GM19372 (cell line): Measurements from ENCODE around the gene DSTYK.
A peak's percentile ranks its signal among the peaks of the same experiment; 100 is the strongest.

ENCODE experiments used
- ATAC-seq: cut with Tn5 transposase; IDR thresholded peaks from one replicate; pipeline ENCODE4 v1.9.1; 2021; ENCODE audit warnings: mild to moderate bottlenecking, low read depth, moderate library complexity; ENCODE audit not compliant: unreplicated experiment

The DSTYK gene

DNA sequence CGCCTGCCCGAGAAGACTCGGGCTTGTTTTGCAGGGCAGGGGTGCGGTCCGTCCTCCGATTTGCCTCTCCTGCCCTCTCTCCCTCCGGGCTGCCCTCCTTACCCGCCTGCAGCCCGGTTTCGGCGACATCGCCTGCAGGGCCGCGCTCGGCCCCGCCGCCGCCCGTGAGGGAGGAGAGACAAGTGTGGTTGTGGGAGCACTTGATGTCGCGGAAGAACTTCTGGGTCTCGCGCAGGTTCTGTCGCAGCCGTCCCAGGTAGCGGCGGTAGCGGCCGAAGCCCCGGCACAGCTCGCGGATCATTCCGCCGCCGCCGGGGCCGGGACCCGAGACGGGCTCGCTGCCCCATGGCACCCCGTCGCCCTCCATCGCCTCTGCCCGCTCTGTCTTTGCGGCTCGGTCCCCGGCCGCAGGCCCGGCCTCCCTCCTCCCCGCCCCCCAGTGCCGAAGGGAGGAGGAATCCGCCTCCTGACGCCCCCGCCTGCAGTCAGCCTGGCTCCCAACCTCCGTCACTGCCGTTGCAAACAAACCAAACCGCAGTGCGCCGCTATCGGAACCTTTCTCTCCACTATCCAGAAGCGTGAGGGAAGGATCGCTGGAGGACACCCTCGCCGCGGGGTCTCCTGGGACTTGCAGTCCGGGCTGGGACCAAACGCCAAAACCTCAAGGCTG is at the start of gene DSTYK:
TSS of gene DSTYK (minus strand) at position 534 of the 670 bp plus-strand sequence. CDS start at position 367, 167 bp downstream.
- peak; percentile 68 for ATAC-seq

- no peak for ATAC-seq
Measured at GRCh38 chr1:205259998-205260397, 48.5 kb upstream of the DSTYK start.

- no peak for ATAC-seq
Measured at GRCh38 chr1:205259324-205259832, 47.9 kb upstream of the DSTYK start.

- no peak for ATAC-seq
Measured at GRCh38 chr1:205258719-205259118, 47.2 kb upstream of the DSTYK start.

DNA sequence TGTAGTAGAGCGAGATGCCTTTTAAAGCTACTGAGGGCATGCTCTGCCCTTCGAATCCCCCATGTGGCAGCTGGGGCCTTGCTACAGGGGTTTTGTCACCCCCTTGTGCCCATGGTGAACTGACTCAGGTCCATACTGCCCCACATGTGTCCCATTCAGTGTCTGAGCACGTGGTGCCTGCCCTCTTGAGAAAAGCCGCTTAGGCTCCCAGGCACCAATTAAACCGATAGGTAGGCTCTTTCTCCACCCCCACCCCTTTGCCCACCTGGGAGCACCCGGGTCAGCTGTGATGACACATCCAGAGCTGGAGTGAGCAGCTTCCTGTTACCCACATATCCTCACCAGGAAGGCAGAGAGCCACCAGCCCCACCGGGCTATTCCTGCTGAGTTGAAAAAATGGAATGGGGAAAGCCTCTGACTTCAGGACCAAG is 46.8 kb upstream of the DSTYK start:
- no peak for ATAC-seq

- no peak for ATAC-seq
Measured at GRCh38 chr1:205257735-205258134, 46.2 kb upstream of the DSTYK start.

- no peak for ATAC-seq
Measured at GRCh38 chr1:205256951-205257625, 45.6 kb upstream of the DSTYK start.

GRCh38 chr1:205255941-205256780 is 44.7 kb upstream of the DSTYK start:
- ATAC-seq: peak; percentile 67

GRCh38 chr1:205251576-205251975 is 40.1 kb upstream of the DSTYK start:
- ATAC-seq: no peak

DNA sequence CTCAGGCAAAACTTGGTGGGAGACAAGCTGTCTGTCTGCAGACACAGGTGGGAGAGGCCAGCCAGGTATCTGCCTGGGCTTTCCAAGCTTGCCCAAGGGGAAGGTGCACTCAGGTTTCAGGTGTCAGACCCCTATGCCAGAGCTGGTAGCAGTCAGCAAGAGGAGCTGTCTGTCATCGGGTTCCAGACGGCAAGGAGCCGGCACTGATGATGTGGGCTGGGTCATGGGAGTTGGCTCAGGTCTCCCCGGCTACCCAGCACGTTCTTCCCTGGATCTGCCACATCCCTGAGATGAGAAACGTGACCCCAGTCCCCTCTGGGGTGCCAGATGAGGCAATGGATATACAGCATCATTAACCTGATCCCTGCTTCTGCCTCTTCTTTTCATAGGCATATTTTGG is 39.2 kb upstream of the DSTYK start:
- no peak for ATAC-seq

GRCh38 chr1:205249651-205250050 is 38.1 kb upstream of the DSTYK start:
- no peak for ATAC-seq

- ATAC-seq: no peak
Measured at GRCh38 chr1:205248793-205249601, 37.5 kb upstream of the DSTYK start.

- no peak for ATAC-seq
Measured at GRCh38 chr1:205247130-205247921, 35.8 kb upstream of the DSTYK start.

- ATAC-seq: no peak
Measured at GRCh38 chr1:205246351-205247119, 35.0 kb upstream of the DSTYK start.

DNA sequence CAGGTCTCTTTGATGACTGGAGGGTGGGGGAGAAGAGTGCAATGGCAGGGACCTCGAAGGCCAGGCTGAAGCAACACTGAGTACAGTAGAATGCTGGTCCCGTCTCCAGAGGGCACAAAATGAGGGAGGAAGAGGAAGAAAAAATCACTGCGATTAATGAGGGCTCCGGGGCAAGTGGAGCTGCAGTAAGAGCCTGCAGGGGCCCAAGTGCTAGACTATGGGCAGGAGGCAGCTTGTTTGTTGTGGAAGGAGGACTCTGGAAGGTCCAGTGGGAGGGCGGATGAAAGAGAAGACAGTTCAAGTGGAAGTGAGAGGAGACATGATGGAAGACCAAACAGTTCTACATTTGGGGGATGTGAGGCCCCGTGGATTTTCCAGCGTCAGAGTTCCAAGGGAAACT is 33.6 kb upstream of the DSTYK start:
- no peak for ATAC-seq

- no peak for ATAC-seq
Measured at GRCh38 chr1:205244384-205244783, 32.9 kb upstream of the DSTYK start.

- no peak for ATAC-seq
Measured at GRCh38 chr1:205243350-205244191, 32.1 kb upstream of the DSTYK start.
